ENCODE data around the gene SLC6A6. TPM values are rescaled to one million over a fixed set of nuclear protein-coding genes. Genes with fewer than 3 reads are reported as not detected.

SLC6A6 gene
- polyA plus RNA-seq, 1 donor: 3.6 TPM

DNA sequence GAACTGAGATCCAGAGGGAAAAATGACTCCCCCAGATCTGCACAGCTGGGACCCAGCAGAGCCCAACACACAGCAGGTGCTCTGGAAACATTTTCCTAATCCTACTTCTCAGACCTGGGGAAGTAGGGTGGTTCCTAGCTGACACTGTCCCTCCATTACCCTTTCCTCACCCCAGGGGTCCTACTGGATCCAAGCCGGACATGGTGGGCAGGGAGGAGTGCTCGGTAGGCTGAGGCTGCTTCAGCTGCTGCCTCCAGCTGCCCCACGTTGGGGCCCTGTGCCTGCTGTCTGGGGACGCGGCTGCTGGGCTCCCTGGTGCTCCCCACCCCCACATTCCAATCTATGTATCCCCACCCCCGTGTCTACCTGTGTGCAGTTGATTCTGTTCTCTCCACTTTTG lies 29.8 kb upstream of the SLC6A6 start:
- no peak for DNase-seq

DNA sequence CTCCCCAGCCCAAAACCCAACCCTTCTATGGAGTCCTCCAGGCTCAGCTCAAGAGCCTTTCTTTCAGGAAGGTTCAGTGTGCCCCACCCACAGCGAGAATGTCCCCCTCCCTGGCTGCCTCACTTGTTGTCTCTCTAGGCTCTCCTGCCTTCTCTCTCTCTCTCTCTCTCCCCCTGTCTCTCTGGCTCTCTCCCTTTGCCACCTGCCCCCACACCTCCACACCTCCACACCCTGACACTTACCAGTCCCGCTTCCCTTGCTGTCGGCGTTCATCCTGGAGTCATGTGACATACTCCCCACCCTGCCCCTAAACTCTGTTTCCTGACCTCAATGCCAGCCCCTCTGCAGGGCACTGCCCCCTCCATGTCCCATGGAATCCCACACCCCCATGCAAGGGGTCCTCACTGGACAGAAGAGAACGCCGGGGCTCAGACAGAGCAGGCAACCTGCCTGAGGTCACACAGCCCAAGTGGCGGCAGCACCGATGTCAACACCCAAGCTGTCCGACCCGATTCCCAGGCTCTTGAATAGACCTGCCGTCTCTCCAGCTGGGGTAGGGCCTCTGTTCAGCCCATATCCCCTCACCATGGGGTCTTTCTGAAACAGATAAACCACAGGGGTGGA lies 28.5 kb upstream of the SLC6A6 start:
- DNase-seq: no peak

DNA sequence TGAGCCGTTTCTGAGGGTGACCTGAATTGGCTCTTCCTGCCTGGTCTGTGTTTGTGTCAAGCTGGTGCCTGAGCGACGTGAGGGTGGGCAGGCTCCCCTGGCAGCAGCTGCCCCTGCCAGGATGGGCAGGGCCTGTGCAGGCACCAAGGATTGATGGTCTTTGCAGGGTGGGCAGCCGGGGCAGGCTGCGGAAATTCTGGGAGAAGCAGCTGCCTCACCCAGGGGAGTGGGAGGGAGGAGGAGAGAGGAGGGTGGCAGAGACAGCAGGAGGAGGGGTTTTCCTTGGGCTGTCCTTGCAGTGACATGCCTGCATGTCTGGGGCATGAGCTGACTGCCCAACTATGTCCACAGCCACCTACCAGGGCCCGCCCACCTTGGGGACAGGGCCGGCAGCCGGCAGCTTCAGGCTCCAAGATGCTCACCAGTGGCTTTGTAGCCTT lies 27.9 kb upstream of the SLC6A6 start:
- no peak for DNase-seq

DNA sequence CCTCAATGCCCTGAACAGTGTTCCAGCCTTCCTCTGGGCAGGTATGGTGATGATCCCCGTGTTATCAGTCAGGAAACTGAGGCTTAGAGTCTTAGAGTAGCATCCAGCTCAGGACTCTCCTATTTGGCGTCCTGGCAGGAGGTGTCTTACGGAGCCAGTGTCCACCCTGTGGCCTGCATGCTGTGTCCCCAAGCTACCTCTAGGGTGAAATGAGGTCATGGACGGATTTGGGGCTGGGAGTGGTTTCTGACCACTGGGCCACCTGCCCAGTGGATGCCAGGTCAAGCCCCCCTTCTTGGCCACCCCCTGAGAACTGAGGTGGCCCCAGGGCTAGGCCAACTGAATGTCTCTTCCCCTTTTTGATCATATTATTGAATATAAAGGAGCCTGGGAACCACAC lies 27.2 kb upstream of the SLC6A6 start:
- no peak for DNase-seq

DNA sequence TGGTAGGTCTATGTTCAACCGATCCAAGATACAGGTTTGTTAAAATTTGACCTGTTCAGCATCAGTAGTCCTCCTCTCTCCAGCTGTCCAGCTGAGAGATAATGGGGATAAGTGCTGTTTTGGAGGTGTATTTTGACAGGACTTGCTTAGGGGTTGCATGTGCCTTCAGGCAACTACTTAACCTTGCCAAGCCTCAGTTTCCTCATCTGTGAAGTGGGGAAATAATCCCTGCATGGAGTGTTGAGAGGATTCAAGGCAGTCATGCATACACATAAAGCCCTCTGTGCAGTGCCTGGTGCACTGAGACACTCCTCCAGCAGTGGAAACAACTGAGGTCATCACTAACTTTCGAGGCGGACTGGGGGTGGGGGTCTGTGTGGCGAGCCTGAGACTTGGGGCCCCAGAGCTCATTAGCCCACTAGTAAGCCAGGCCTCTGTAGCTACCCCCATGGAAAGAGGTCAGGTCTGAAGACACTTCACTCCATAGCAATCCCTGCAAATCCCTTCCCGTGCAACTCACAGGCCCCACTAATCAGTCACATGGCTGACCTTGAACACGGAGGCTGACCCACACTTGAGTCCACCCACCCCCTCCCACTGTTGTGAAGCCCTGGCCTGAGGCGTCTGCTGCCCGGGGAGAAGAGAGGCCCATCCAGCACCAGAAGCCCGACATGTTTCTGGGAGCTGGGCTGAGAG lies 25.9 kb upstream of the SLC6A6 start:
- DNase-seq: no peak

DNA sequence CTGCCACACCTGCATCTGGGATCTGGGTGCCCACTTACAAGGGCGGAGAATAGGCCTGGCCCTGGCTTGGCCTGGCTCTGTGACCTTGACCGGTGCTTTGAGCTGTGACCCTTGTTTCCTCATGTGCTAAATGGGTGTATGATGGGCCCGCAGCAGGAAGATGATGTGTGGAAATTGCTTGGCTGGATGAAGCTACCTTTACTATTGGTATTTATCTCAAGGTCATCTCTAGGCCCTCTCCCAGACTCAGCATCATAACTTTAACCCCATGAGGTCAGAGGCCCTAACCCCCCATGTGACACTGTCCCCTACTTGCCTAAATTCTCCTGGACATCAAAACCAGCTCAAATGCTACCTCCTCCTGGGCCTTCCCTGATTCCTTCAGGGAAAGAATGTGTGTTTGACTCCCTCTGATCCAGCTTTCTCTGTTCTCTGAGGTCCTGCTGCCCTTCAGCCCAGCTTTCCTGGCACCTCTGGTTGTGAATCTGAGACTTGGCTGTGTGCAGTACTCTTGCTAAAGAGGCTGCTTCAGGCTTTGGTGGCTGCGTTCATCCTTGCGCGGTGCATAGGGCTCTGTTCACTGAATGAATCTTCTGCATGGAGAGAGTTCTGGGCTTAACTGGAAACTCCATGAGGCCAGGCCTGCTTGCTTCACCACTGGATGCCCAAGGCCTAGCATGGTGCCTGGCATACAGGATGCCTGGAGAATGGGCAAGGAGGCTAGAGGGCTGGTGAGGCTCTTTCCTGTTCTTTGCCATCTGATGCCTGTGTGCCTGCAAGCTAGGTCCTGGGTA lies 25.2 kb upstream of the SLC6A6 start:
- no peak for DNase-seq

DNA sequence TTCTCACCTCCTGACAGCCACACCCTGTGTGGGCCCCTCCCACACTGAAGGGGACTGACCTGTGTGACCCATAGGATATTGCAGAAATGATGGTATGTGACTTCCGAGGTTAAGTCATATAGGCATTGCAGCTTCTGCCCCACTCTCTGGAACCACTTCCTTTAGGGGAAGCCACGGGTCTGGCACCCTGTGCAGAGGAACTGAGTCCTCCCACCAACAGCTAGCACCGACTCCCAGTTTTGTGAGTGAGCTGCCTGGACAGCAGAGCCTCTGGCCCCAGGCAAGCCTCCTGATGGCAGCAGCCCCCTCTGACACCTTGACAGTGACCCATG lies 24.6 kb upstream of the SLC6A6 start:
- DNase-seq: no peak

DNA sequence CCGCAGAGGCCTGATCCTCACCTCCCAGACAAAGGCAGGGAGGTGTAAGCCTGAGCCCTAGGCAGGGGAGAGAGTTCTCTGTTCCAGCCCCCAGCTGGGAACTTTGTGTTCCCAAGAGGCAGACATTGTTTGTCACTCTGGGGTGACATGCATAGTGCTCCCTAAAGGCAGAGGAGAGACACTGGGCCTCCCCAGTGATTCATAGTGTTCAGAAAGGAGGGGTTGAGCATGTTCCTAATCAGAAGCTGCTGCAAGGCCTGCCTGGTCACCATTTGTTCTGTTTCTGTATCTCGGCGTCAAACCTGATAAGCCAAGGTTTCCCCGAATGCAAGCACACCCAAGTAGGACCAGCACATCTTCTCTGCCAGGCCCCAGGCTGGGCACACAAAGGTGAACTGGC lies 24.0 kb upstream of the SLC6A6 start:
- DNase-seq: no peak

DNA sequence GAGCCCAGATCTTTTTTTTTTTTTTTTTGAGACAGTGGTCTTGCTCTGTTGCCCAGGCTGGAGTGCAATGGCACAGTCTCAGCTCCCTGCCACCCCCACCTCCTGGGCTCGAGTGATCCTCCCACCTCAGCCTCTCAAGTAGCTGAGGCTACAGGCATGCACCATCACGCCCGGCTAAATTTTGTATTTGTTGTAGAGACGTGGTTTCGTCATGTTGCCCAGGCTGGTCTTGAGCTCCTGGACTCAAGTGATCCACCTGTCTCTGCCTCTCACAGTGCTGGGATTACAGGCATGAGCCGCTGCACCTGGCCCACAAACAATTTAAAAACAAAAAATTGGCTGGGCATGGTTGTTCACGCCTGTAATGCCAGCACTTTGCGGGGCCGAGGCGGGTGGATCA lies 22.6 kb upstream of the SLC6A6 start:
- no peak for DNase-seq

DNA sequence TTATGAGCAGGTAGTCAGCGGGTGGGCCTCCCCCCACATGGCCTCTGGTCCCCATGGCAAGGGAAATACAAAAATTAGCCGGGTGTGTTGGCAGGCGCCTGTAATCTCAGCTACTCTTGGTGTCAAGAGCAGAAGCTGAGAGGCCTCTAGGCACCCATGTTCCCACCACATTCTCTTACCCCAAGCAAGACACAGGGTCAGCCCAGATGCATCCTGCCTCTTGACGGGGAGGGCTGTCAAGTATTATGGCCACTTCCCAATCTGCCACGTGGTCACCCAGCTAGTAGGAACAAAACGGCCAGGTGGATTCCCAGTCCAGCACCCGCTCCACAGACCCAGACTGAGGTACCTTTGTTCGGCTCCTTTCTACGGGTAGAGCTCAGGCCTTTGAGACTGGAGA lies 16.2 kb upstream of the SLC6A6 start:
- no peak for DNase-seq

DNA sequence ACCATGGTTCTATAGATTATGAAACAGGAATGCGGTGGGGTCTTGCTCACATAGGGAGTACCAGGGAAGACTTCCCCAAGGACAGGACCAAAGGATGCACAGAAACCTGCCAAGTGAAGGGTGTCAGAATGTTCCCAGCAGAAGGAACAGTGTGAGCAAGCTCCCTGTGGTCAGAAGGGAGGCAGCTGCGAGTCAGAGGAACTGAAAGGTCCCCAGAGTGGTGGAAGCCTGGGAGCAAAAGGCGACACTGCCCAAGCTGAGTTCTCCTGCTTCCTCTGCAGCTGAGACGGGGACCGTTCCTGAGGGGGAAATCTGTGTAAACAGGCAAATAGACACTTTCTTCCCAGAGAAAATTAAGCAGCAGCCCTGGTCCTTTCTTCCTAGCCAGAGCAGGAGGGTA lies 14.2 kb upstream of the SLC6A6 start:
- DNase-seq: no peak

DNA sequence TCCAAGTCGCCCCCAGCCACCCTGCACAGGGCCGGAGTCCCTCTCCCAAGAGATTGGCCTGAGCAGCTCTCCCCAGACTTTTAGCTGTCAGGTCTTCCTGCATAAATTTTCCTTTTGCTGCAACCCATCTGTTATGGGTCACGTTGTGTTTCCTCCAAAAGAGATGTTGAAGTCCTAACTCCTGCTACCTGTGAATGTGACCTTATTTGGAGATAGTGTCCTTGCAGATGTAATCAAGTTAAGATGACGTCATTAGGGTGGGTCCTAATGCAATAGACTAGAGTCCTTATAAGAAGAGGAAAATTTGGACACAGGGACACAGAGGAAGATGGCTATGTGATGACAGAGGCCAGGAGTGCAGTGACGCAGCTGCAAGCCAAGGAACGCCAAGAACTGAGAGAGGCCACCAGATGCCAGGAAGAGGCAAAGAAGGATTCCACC lies 13.2 kb upstream of the SLC6A6 start:
- no peak for DNase-seq

DNA sequence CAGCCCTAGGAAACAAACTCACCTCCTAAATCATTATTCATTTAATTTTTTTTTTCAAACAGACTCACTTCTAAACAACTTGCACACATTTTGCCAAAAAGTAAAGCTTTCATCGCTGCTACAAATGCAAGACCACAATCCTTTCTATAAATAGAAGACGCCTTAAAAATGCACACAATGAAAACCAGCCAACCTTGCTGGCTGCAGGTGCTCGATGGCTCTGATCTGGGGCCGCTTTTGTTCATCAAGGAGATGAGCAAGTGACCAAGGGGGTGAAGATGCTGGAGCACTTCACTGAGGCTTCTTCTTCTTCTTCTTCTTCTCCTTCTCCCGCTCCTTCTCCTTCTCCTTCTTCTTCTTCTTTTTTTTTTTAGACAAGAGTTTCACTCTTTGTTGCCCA lies 12.7 kb upstream of the SLC6A6 start:
- DNase-seq: no peak

DNA sequence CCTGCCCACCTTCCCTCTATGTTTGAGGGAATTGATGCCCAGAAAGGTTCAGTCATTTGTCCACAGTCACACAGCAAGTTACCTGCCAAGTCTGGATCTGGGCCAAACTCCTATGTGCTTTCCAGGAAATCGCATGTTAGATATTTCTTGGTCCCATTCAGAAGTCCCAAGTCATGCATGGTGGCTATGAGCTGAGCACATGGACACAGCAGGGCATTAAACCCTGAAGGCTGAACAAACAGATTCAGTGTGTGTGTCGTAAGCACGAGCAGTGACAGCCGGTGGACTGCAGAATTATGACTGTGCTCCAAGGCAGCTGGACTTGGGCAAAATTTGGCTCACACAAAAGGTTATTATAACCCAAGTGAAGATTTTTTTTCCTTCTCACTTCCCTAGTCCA lies 11.4 kb upstream of the SLC6A6 start:
- DNase-seq: no peak

DNA sequence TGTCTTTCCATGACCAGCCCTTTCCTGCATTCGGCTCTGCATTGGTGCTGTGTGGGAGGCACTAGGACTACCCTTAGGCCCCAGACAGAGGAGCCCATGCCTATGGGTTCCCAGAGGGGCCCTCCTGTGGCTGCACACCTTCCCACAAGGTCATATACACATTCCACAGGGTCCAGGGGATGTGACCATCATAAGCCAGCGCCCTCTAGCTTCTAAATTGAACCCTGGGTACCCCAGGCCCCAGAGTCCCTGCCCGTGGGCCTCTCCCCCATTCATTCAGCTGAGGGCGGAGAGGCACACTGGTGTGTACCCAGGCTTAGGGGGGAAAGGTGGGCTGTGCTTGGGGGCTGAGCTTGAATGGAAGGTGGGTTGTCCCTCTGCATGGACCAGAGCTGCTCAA lies 10.2 kb upstream of the SLC6A6 start:
- DNase-seq: no peak

DNA sequence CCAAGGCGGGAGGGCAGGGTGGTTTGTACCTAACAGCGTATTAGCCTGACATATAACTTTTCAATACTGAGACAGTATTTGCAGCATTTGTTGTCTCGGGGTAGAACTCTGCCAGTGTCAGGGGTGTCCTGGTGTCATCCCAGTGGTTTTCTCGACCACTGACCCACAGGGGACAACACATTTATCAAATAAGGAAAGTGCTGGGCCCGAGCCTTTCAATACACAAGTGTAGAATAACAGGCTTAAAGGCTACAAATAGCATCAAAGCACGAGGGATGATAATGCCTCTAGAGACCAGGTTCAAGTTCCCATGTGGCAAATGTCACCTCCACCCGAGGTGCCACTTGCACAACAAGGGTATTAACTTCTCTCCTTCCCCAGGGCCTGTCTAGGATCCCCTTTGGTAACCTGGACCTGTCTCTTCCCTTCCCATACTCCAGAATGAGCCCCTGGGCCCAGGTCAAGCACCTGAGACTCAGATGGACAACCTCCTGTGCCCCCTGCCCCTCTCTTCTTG lies 9.5 kb upstream of the SLC6A6 start:
- no peak for DNase-seq

DNA sequence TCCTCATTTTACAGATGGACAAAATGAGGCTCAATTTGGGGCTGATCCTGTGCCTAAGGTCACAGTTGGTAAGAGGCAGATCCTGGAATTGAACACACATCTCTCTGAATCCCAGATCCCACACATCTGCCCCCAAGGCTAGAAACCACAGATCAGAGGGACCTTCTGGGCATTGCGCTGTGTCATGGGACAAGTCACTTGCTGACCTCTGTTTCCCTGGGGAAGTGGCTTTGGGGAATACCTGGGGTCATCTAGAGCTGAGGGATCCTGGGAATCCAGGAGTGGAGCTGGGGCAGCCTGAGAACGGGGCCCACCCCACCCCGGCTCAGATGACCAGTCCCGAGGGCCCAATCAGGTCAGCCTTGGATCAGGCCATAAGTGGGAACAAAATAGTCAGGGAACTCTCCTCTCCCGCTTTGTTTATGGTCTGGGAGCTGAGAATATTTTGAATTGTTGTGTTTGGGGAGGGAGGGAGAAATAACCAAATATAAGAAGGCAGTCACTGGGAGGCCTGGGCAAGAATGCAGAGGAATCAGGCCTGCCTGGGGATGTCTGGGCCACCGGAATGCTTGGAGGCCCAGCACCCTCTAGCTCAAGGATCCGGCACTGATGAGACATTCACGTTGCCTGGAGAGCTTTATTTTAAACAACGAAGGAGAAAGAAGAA lies 8.8 kb upstream of the SLC6A6 start:
- DNase-seq: no peak

DNA sequence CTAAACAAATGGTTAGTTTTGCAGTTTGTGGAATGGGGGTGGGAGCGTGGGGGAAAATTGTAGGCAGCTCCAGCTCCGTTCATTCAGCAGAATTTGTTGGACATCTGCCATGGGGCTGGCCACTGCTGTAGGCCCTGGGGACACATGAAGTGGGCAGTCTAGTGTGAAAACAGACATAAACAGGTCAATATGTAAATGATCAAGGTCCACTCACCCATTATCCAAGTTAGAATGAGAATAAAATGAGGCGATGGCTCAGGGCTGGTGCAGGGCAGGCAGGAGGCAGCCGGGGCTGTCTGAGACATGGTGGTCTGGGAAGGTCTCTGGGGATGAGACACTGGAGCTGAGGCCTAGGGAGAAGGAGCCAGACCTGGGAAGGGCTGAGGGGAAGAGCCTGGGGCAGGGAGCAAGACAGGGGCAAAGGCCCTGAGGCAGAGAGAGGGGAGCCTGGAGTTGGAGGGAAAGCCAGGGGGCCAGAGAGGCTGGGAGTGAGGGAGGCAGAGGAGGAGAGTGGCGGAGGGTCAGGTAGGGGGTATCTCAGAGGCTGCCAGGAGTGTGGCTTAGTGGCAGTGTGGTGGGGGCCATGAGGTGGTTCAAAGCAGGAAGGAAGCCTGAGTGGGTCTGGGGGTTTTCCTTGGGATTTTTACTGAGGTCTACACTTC lies 6.2 kb upstream of the SLC6A6 start:
- no peak for DNase-seq

DNA sequence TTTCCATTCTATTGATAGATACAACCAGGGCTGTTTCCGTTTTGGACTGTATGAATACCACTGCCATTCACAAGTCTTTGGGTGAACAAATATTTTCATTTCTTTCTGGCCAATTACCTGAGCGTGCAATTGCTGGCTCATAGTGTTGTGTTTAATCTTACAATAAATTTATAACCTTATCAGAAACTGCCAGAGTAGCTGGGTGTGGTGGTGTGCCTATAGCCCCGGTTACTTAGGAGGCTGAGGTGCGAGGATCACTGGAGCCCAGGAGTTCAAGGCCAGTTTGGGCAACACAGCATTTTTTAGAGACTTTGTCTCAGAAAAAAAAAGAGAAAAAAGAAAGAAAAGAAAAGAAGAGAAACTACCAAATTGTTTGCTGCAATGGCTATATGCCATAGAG lies 5.4 kb upstream of the SLC6A6 start:
- DNase-seq: no peak

DNA sequence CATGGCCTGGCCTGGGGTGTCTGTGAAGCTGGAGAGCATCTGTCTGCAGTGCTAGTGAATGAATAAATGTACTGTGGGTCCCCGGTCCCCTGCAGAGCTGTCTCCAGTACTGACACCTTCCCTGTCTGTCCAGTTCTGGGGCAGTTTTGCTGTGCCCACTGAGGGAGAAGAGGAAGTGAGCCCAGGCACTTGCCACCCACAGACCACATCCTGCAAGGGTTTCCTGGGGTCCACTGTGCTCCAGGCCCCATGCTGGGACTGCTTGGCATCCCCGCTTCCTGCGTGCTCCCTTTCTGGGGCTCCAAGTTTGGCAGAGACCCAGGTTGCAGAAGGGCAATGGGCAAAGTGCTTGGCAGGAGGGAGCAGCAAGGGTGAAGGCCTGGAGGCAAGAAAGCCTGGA lies 4.9 kb upstream of the SLC6A6 start:
- DNase-seq: no peak

DNA sequence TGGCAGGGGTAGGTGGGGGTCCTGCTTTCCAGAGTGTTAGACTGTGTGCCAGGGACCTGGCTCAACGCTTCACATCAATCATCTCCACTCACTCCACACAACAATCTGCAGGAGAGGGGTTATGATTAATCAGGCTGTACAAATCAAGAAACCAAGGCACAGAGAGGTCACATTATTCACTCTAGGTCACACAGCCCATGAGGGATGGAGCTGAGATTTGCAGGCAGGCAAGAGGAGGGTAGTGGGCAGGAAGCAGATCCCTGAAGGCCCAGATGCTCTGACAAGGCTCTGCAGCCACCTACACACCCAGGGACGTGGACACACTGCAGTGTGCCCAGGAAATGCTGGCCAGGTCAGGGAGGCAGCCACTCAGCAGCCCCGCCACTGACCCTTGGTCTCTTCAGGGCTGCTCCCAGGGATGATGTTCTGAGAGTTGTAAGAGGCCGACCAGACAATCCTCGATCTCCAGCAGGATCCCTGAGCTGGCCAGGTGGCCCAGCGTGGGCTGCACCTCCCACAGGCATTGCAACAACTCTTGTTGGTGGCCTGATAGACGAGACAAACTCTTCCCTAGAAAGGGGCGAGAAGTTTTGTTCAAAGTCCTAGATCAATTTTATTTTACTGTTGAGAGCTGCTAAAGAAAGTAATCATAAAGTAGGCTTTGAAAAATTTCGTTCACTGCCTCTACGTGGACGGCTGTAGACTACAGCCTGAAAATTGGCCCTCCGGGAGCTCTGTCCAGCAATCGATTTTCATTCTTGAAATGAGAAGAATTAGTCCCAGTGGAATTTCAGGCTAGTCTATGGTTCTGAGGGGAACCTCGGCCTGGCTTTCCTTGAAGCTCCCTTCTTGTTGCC lies 4.2 kb upstream of the SLC6A6 start:
- DNase-seq: no peak

DNA sequence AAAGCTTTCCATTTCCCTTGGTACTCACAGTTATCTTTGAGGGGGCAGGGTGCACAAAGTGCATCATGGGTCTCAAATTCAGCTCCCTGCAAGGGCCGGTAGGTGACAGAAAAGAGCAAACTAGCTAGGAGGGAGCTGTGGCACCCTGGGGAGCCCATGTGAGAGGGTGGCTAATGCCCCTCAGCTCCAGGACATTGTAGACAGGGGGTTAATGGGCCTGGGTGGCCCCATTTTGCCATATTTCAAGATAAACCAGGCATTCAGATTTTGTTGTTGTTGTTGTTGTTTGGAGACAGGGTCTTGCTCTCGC lies 3.7 kb upstream of the SLC6A6 start:
- no peak for DNase-seq

All from hindlimb muscle (tissue), 1 donor.